HepG2 (cell line): ENCODE measurements around the gene RPP25L. TPM values are rescaled to one million over a fixed set of nuclear protein-coding genes. Genes with fewer than 3 reads are reported as not detected.

Experiments
- ATM ChIP-seq: fragments of 450-650 bp; IDR thresholded peaks from 2 replicates; pipeline ENCODE4 v1.7.1; 2017; ENCODE audit warnings: mild to moderate bottlenecking, borderline replicate concordance
- NR3C1 ChIP-seq: sonication (generic); formaldehyde crosslinking; IDR thresholded peaks from 2 replicates; pipeline ENCODE4 v1.4.0; 2020; ENCODE audit warnings: missing genetic modification reagents
- RARG ChIP-seq: sonication (generic); formaldehyde crosslinking; IDR thresholded peaks from 2 replicates; pipeline ENCODE4 v1.4.0; 2020; ENCODE audit warnings: low read depth, mild to moderate bottlenecking, missing genetic modification reagents
- SALL1 ChIP-seq: sonication (generic); formaldehyde crosslinking; IDR thresholded peaks from 2 replicates; pipeline ENCODE4 v1.8.0; 2022; ENCODE audit warnings: mild to moderate bottlenecking, missing genetic modification reagents
- SALL2 ChIP-seq: sonication (generic); formaldehyde crosslinking; IDR thresholded peaks from 2 replicates; pipeline ENCODE4 v1.8.1; 2023; ENCODE audit warnings: mild to moderate bottlenecking, missing genetic modification reagents, inconsistent platforms
- SRSF9 ChIP-seq: fragments of 200-400 bp; formaldehyde crosslinking; IDR thresholded peaks from 2 replicates; pipeline ENCODE4 v1.6.1; 2018; ENCODE audit warnings: borderline replicate concordance, mild to moderate bottlenecking, low read depth, low read length; ENCODE audit not compliant: insufficient read depth, poor library complexity, severe bottlenecking
- STAT6 ChIP-seq: sonication (generic); formaldehyde crosslinking; IDR thresholded peaks from 2 replicates; pipeline ENCODE4 v1.4.0; 2020; ENCODE audit warnings: missing genetic modification reagents, mild to moderate bottlenecking, borderline replicate concordance
- ZBTB2 ChIP-seq: sonication (generic); formaldehyde crosslinking; IDR thresholded peaks from 2 replicates; pipeline ENCODE4 v1.8.0; 2022; ENCODE audit warnings: low read depth, missing genetic modification reagents
- ZBTB8A ChIP-seq: sonication (generic); formaldehyde crosslinking; IDR thresholded peaks from 2 replicates; pipeline ENCODE4 v1.4.0; 2020; ENCODE audit warnings: mild to moderate bottlenecking, low read depth, missing genetic modification reagents, borderline replicate concordance
- ZNF24 ChIP-seq: fragments of 450-650 bp; IDR thresholded peaks from 2 replicates; pipeline ENCODE4 v1.6.1; 2017; ENCODE audit warnings: antibody characterized with exemption, mild to moderate bottlenecking
- ZNF407 ChIP-seq: sonication (generic); formaldehyde crosslinking; IDR thresholded peaks from one replicate; pipeline ENCODE4 v1.5.1; 2020; ENCODE audit warnings: mild to moderate bottlenecking, missing genetic modification reagents; ENCODE audit errors: not compliant biosample characterization
- ZNF451 ChIP-seq: sonication (generic); formaldehyde crosslinking; IDR thresholded peaks from 2 replicates; pipeline ENCODE4 v1.5.0; 2020; ENCODE audit warnings: mild to moderate bottlenecking, missing genetic modification reagents
- polyA plus RNA-seq, 8 experiments: library from polyadenylated mRNA; depleted of rRNA in 3 of 8; stranded (reverse) in 7 of 8; unstranded in 1 of 8; fragments of >200 nt; fragmentation: Illumina TruSeq in 4 of 8; extraction: Trizol in 4 of 8; gene quantifications; 2 replicates each; pipeline versions ENCODE4 v1.2.1 to v1.2.3, GENCODE V29; 2011 to 2016; ENCODE audit warnings: low read depth in 4 of 8, missing spikeins in 1 of 8, mixed read lengths in 1 of 8; ENCODE audit not compliant: insufficient read depth in 1 of 8
- total RNA-seq, 5 experiments: library from RNA; depleted of rRNA; stranded (reverse); fragments of >200 nt; fragmentation: Illumina TruSeq; extraction: Trizol; gene quantifications; 2 replicates each; pipeline ENCODE4 v1.2.3, GENCODE V29; 2016; ENCODE audit warnings: low read depth in 1 of 5

The RPP25L gene
- total and polyA plus RNA-seq, 2 of the 13 experiments (the other 11 are each of a cell fraction or from before 2014, with no cell fraction given) = 24.5 to 27.3 TPM

- TF ChIP-seq ZNF407 (no peak), ZNF451 (CRISPR knock-in tag) (no peak), NR3C1 (no peak), SALL2 (CRISPR knock-in tag) (no peak), ZBTB8A (CRISPR knock-in tag) (no peak), ATM (no peak), SALL1 (no peak), RARG (CRISPR knock-in tag) (no peak), ZNF24 (no peak), STAT6 (CRISPR knock-in tag) (no peak), ZBTB2 (CRISPR knock-in tag) (no peak), SRSF9 (no peak)
- TF ChIP-seq, all 625 proteins: peak for 0
Observed at GRCh38 chr9:34658461-34658860, 46.6 kb upstream of the RPP25L start (continued).
